Measurements from ENCODE around the gene DNM3.
A peak's percentile ranks its signal among the peaks of the same experiment; 100 is the strongest.

DNM3 gene

GRCh38 chr1:171841050-171841910, at the start of gene DNM3:
DNM3 (plus strand) TSS chr1:171841498; CDS start chr1:171841657, 159 bp downstream.
- H3K9me3 ChIP-seq (ENCODE audit: control insufficient read depth, insufficient read depth, low read depth, low read length): no peaks in the 10 kb centered on the region
- H3K27ac ChIP-seq (ENCODE audit: extremely low read depth, low read depth, low read length): peak within 1 kb of the TSS; percentile 43; the same call in 1 of the 2 replicates
- CTCF ChIA-PET: interaction anchor here (0.7 to 2.2 kb wide), 6 partner anchors 36 to 161 kb away, joined by 3 to 15 read pairs (median 4); no protein-coding TSS in a partner anchor
- no peaks in the 10 kb centered on the region for H3K4me1 ChIP-seq (ENCODE audit: control insufficient read depth, insufficient read depth, low read length)
- no peaks in the 10 kb centered on the region for H3K36me3 ChIP-seq (ENCODE audit: control insufficient read depth in 2 of 2, insufficient read depth in 1 of 2, low read length in 2 of 2)
- H3K4me3 ChIP-seq (ENCODE audit: low read depth, low read length): peak within 1 kb of the TSS; percentile 95
- POLR2A ChIA-PET: interaction anchor here (0.6 to 1.7 kb wide), 13 partner anchors 10 to 691 kb away, joined by 3 to 13 read pairs (median 4); partner anchors contain the start of gene METTL13
- TF ChIP-seq BCL6B (tag by site-specific recombination; IDR thresholded peaks at IDR 0.05): no peak
- TF ChIP-seq ZNF404 (tag by site-specific recombination; IDR thresholded peaks at IDR 0.05): no peak
- TF ChIP-seq INSM2 (tag by site-specific recombination; IDR thresholded peaks at IDR 0.05): peak; percentile 11; the same call in 1 of the 2 replicates
- peak; percentile 51; the same call in 1 of the 2 replicates for TF ChIP-seq KLF8 (tag by site-specific recombination; IDR thresholded peaks at IDR 0.05)
- TF ChIP-seq ZNF202 (tag by site-specific recombination; IDR thresholded peaks at IDR 0.05; ENCODE audit: borderline replicate concordance): no peak
- no peak for TF ChIP-seq ZNF350 (tag by site-specific recombination; IDR thresholded peaks at IDR 0.05)
- no peak for TF ChIP-seq ZNF214 (tag by site-specific recombination; IDR thresholded peaks at IDR 0.05; ENCODE audit: borderline replicate concordance)
- no peak for TF ChIP-seq YY1 (tag by site-specific recombination; IDR thresholded peaks at IDR 0.05)
- no peak for TF ChIP-seq RBAK (tag by site-specific recombination; IDR thresholded peaks at IDR 0.05)
- TF ChIP-seq ZBTB10 (tag by site-specific recombination; IDR thresholded peaks at IDR 0.05): 0 out of 2 replicates have a peak, but pooled peaks have one; percentile 42
- TF ChIP-seq ZNF830 (tag by site-specific recombination; IDR thresholded peaks at IDR 0.05; ENCODE audit: low read depth): no peak
- TF ChIP-seq ZNF518A (tag by site-specific recombination; conservative IDR thresholded peaks at IDR 0.05; ENCODE audit: low read depth): no peak
- TF ChIP-seq ZNF600 (tag by site-specific recombination; IDR thresholded peaks at IDR 0.05): peak; percentile 92
- TF ChIP-seq ZNF354C (tag by site-specific recombination; IDR thresholded peaks at IDR 0.05; ENCODE audit: borderline replicate concordance, low read depth): no peak
- TF ChIP-seq ZSCAN18 (tag by site-specific recombination; IDR thresholded peaks at IDR 0.05): no peak
- TF ChIP-seq PATZ1 (tag by site-specific recombination; IDR thresholded peaks at IDR 0.05): 0 out of 2 replicates have a peak, but pooled peaks have one; percentile 12
- TF ChIP-seq ZNF302 (tag by site-specific recombination; IDR thresholded peaks at IDR 0.05; ENCODE audit: low read depth): no peak
- TF ChIP-seq BCL11A (tag by site-specific recombination; IDR thresholded peaks at IDR 0.05; ENCODE audit: low read depth): no peak
- TF ChIP-seq ZNF843 (tag by site-specific recombination; IDR thresholded peaks at IDR 0.05): no peak; the same call in 1 of the 2 replicates
- no peak; the same call in 1 of the 2 replicates for TF ChIP-seq EGR2 (tag by site-specific recombination; IDR thresholded peaks at IDR 0.05; ENCODE audit: low read depth)
